HG02870 (cell line): ENCODE measurements around the gene PPP1R14B.
A peak's percentile ranks its signal among the peaks of the same experiment; 100 is the strongest.

Experiments used
- ATAC-seq: cut with Tn5 transposase; IDR thresholded peaks from one replicate; pipeline ENCODE4 v1.9.1; 2021; ENCODE audit warnings: mild to moderate bottlenecking, moderate library complexity; ENCODE audit not compliant: unreplicated experiment

Gene PPP1R14B, protein sequence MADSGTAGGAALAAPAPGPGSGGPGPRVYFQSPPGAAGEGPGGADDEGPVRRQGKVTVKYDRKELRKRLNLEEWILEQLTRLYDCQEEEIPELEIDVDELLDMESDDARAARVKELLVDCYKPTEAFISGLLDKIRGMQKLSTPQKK

DNA sequence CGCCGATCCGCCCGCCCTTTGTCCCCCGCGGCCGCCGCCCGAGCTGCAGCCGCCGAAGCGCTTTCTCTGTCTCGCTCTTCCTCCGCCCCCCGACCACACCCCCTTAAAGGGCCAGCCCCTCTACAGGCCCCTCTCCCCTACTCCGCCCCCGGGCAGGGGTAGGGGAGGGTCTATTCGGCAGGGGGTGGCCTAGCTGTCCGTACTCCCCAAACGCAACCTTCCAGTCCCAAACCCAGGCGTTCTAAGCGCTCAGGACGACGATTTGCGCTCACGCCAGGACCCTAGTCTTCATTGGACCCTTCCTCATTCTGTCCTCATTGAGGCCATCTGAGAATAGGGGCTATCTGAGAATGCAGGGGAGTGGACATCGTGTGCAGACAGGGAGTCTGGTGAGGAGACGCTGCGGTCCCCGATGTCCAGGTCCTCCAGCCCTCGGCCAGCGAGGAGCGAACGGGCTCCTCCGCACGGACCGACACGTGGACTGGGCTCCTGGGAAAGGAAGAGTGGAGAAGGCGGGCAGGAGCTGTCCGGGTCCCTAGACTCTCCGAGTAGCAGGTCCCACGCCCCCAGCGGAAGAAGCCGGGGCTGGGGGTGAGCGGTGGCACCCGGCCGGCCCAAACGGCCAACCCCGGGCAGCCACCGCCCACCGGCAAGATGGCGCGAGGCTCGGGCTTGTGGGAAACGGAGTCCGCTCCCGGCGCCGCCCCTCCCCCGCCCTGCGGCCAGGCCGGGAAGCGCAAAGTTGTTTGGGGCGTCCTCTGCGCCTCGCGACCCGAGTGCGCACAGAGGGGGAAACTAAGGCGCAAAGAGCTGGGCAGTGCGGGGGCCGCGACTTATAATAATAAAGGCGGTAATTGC lies at the start of gene PPP1R14B:
PPP1R14B (minus strand) TSS at position 73 of the 858 bp plus-strand sequence. CDS start 270 bp downstream, outside the sequence.
- peak; percentile 32 for ATAC-seq

DNA sequence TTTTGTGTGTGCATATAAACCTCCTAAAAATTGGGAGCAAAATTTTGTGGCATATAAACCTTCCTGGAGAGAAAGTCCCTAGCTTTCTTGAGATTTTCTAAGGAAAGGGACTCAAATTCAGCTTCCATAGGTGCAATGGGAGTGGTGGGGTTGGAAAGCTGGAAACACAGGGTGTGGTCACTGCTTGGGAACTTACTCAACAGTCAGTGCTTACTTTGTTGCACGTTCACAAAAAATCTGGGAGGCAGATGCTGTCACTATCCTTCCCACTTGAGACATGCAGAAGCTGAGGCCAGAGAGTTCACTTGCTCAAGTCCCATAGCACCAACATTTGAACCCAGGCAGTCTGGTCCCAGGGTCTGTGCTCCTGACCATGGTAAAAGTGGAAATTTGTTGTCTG lies 49.5 kb upstream of the PPP1R14B start:
- ATAC-seq: no peak

DNA sequence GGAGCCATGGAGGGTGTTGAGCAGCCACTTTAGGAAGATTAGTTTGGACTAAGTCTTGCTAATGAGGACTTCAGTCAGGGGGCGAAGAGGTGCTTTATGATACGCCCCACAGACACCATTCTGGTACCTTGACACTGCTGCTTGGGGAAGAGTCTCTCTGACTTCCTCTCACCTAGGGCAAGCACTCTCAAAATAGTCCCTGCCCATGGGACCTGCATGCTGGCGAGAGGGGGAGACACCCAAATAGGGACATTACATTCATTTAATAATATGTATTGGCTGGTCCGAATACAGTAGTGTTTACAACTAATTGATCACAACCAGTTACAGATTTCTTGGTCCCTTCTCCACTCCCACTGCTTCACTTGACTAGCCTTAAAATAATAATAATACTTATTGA lies 49.0 kb upstream of the PPP1R14B start:
- no peak for ATAC-seq

DNA sequence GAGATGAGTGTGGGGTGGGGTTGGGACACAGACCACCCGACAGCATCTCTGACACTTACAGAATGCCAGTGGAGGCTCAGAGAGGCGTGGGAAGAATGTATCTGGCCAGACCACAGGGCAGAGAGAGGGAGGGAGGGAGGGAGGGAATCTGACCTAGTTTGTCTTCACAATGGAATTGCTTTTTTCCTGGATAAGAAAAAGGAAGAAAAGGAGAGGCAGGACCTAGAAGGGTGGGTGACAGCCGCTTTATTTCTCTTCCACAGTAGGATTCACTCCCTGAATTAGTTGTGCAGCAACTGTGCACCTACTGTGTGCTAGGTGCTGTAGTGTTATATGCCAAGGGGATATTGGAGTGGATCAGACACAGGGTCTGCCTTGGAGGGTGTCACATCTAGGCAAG lies 48.0 kb upstream of the PPP1R14B start:
- ATAC-seq: no peak

DNA sequence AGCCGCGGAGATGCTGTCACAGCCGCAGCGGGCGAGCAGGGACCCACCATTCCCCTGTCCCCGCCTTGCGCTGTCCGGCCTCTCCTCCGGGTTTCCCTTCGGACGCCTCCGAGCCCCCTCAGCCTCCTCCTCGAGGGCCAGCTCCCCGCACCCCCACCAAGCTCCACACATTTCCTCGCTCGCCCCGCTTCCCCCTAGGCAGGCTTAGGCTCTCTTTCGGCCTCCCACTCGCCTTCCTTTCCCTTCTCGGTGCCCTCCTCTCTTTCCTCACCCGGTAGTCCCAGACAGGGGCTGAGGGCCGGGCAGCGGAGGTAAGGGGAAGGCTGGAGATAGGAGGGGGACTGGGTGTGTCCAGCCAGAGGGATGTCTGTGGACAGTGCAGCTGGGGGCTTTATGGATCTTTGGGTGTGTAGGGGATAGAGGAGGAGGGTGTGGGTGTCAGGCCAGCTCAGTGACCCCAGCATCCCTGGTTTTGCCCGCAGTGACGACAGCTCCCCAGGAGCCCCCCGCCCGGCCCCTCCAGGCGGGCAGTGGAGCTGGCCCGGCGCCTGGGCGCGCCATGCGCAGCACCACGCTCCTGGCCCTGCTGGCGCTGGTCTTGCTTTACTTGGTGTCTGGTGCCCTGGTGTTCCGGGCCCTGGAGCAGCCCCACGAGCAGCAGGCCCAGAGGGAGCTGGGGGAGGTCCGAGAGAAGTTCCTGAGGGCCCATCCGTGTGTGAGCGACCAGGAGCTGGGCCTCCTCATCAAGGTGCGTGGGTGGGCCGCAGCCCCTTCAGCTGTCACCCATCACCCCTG lies 45.9 kb upstream of the PPP1R14B start:
- ATAC-seq: no peak

DNA sequence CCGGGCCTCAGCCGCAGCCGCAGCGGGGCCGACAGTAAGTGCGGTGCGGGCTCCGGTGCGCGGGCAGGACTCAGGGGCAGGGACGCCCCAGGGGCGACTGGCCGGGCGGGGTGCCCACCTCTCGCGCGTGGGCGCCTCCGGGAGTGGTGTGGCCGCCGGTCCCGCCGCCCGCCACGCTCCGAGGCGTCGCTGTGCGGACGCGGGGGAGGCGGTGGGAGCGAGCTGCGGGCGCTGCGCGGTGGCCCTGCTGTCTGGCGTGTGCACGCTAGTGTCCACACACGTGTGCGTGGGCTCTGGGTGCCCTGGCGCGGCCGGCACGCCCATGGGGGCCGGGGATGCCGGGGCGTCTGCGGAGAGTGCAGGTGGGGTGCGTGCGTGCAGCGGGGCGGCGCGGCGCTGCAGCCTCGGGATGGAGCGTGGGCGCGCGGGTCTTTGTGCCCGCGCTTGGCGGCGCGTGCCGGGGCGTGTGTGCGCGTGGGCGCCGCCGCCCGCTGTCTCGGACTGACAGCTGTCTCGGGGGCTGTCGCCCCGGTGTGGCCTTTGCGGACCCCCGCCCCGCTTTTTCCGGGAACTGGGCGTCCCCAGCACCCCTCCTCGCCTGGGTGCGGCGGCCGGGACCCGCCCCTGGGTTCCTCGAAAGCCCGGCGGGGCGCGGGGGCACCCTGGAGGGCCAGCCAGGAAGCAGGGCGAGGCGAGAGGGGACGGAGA lies 45.2 kb upstream of the PPP1R14B start:
- no peak for ATAC-seq

DNA sequence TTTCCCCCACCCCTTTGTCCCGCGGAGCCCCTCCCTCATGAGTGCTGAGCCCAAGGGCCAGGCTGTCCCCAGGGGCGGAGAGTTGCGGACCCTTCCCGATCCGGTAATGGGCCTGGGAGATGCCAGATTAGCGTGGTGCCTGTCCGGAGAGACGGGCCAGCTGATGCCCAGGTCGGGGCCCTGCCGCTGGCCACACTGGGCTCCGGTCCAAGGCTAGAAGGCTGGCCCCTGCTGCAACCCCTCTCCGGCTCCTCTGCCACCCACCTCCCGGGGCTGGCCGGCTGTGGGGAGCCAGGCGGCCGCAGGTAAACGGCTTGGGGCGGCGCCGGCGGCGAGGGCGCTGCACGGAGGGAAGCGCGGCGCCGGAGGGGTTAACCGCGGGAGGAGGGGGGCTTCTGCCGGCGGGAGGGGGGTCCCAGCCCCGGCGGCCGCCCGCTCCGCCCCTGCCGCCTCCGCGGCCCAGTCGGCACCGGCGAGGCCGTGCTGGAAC lies 44.6 kb upstream of the PPP1R14B start, which contains the start of gene KCNK4:
KCNK4 (plus strand) TSS at position 41 of the 490 bp plus-strand sequence. CDS start 1,717 bp downstream, outside the sequence.
- ATAC-seq: no peak

DNA sequence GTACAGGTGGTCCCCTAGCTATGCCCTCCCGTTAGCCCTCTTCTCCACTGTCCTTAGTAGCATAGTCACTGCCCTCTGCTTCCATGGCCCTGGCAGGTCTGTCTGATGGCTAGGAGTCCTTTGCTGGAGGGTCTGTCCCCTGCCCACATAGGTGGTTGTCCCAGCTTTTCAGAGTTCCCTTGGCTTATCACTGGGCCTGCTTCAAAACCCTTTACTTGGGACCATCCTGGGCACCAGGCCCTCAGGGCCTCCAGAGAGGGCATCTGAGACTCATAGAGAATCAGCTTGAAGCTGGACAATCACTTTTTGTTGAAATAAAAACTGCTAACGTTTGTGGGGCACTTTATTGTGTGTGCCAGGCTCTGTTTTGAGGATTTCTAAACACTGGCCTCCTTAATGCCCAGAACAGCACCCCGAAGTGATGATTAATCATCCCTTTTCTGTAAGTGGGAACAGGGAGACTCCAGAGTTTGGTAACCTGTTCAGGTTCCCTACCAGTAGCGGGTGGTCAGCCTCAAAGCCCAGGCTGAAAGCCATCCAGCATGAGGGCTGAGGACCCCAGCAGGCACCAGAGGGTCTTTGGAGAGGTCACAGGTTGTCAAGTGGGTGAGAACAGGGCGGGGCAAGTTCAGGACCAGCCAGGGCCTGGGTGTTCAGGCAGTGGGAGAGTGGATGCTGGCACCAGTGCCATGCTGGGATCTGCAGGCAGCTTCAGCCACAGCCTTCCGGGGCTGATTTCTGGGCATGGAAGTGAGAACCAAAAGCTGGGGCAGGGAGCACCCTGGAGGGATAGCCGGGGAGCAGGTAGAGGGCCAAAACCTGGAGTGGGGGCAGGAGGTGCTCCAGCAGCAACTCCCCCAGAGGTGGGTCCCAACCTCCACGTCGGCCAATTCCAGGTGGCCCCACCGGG lies 43.9 kb upstream of the PPP1R14B start:
- ATAC-seq: no peak

DNA sequence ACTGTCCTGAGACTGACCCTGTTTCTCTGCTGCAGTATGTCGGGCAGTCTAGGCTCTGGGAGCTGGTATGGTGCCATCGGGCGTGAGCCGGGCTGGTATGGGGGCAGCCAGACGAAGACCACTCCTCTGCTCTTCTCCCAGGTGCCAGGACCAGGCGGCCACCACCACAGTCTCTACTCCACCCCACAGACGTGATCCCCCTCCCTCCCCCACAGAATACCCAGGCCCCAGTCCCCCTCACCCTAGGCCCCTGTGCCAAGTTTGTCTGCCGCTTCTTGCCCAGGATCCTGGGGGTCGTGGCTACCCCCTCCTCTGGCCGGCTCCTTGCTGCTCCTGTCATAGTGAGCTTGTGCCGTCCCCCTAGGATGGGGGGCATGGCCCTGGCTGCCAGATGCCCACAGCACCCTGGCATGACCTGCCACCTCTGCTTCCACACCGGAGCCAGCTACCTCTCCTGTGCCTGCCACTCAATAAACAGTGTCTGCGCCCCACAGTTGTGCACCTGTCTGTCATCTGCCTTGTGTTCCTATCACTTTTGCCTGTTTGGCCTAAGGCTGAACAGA lies 42.3 kb upstream of the PPP1R14B start:
- no peak for ATAC-seq

DNA sequence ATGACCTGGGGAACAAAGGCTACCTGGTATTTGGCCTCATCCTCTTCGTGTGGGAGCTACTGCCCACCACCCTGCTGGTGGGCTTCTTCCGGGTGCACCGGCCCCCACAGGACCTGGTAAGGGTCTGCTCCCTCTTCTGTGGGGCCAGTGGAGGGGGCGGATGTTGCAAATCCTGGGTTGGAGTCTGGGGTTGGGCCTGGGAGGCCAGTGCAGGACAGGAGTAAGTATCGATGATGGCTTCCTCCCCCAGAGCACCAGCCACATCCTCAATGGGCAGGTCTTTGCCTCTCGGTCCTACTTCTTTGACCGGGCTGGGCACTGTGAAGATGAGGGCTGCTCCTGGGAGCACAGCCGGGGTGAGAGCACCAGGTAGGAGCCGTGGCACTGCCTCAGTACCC lies 41.6 kb upstream of the PPP1R14B start:
- no peak for ATAC-seq

DNA sequence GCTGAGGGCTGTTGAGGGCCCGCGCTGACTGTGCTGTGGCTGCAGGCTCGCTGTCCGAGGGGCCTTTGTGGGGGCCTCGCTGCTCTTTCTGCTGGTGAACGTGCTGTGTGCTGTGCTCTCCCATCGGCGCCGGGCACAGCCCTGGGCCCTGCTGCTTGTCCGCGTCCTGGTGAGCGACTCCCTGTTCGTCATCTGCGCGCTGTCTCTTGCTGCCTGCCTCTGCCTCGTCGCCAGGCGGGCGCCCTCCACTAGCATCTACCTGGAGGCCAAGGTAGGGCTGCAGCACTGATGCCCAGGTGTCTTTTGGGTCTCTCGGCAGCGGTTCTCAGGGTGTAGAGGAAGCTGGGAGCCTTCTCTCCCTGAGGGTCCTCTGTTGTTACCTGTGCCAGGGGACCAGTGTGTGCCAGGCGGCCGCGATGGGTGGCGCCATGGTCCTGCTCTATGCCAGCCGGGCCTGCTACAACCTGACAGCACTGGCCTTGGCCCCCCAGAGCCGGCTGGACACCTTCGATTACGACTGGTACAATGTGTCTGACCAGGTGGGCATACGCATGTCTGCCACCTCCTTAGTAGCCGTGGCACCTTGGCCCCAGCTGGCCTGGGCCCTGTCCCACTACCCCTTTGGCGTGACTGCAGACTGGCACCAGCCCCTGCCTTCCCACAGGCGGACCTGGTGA lies 41.1 kb upstream of the PPP1R14B start:
- no peak for ATAC-seq

DNA sequence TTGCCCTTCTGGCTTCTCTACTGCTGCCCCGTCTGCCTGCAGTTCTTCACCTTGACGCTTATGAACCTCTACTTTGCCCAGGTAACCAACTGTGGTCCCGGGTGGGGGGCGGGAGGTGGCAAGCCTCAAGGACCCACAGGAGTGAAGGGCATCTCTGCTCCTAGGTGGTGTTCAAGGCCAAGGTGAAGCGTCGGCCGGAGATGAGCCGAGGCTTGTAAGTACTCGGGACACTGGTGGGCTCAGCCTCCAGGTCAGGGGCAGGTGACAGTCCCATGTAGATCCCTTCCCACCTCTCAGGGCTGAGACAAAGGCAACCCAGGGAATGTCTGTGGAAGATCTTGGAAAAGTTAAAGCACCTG lies 40.0 kb upstream of the PPP1R14B start:
- ATAC-seq: no peak

DNA sequence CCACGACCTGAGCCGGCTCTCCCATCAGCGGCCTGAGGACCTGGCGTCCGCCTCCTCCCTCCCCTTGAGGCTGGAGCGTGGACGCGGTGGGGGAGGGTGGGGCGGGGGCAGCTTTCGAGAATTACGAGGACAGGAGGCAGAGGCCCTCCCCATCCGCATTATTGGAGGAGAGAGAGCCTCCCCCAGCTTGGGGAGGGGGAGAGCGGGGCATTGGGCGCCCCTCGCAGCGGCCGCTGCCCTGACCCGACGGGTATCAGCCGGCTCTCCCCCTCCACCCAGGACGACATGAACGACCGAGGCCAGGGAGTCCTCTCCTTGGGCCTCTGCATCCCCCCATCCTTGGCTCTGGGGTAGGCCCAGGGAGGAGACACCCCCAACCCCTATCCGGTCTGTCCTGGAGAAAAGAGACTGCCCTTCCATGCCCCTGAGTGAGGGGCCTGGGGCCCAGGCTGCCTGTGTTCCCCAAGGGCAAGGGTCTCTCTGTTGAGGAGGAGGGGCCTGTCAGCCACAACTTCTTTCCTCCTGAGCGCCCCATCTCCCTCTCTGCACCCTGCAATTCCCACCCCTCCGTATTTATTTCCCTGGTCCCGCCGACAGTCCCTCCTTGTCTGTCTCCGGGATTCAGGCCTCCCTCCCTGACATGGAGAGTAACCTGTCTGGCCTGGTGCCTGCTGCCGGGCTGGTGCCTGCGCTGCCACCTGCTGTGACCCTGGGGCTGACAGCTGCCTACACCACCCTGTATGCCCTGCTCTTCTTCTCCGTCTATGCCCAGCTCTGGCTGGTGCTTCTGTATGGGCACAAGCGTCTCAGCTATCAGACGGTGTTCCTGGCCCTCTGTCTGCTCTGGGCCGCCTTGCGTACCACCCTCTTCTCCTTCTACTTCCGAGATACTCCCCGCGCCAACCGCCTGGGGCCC lies 39.4 kb upstream of the PPP1R14B start:
- ATAC-seq: no peak

DNA sequence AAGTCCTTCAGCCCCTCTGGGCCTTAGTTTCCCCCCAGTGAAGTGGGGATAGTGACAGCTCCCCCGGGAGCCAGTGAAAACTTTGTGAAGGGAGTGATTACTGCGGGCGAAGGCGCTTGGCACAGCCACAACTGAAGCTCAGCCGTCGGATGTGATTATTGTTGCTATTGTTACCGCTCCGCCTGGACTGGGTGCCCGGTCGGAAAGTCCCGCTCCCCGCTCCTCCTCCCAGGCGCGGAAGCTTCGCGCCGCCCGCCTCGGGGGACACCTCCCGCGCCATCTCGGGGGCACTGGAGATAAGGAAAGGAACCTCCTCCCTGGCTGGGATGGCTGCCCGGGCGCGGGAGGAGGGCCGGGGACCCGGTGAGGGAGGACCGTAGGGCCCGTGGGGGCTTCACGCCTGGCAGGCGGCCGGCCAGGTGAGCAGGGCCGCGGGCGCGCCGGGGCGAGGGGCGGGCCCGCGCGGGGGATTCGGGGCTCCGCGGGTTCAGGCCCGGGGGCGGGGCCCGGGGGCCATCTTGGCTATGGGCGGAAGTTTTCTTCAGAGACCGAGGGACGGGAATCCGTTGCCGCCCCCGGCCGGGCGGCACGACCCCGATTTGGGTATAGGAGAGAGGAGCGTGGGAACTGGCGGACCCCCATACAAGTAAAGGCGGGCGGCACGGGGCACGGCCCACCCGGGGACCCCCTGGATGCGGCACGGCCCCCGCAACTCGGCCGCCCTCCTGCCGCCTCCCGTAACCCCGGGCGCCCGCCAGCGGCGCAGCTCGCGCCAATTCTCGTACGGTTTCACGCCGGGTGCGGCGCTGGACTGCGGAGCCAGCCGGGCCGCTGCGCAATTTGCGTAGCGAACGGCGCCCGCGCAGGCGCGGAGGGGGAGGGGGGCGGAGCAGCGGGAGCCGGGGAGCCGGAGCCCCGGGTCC lies 38.5 kb upstream of the PPP1R14B start, which contains the start of gene GPR137:
GPR137 (plus strand) TSS at position 887 of the 923 bp plus-strand sequence. CDS start 677 bp downstream, outside the sequence.
- ATAC-seq: peak; percentile 45

DNA sequence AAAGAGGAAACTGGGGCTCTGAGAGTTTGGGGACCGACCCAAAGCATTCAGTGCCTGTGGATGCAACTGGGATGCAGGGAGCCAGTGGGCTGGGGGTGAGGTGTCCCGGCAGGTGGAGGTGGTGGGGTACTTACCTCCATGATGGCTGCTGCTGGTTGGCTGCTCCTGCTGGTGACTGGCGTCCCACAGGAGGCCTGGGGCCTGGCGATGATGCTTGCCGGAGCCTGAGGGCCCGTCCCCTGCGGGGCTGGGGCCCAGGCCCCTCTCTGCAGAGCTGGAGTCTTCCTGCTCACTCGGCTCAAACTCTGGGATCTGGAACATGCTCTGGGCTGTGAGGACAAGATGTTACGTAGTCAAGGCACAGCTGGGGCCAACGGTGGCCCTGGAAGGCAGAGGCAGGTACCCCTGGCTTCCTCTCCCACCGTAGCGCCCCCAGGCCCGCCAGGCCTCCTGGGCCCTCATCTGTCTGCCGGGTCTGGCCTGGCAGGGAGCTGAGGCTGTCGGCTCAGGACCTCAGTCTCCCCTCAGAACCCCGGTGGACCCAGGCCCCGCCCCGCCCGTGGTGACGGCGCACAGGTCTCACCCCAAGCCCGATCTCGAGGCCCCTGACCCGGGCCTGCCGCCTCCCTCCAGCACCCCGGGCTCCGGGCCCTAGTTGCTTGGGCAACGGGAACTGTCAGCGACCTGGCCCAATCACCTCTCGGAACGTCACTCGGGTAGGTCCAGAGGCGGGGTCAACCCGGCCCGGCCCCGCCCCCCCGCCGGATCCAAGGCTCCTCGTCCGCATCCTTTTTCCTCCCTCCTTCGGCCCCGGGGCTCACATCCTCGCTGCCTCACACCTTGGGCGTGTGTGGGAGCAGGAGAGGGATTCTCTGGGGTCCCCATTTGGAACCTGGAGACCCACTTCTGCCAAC lies 37.6 kb upstream of the PPP1R14B start, which contains the start of gene BAD:
BAD (minus strand) TSS at position 618 of the 914 bp plus-strand sequence; CDS start at position 321, 297 bp downstream.
- ATAC-seq: peak; percentile 75
